Lung (tissue), 12 donors: ENCODE measurements around the gene HECA. TPM values are rescaled to one million over a fixed set of nuclear protein-coding genes. Genes with fewer than 3 reads are reported as not detected.

Experiments used
- ATAC-seq: fragments of 200-7000 bp; cut with Tn5 transposase; one replicate; pipeline ENCODE4 v1.9.1; 2020; ENCODE audit warnings: moderate number of reproducible peaks; ENCODE audit not compliant: insufficient read depth, low FRiP score
- DNase-seq, 3 donors: peaks; one replicate each; pipeline ENCODE4 v3.0.0-alpha.2; 2013 to 2017
- H3K27ac ChIP-seq, 2 donors: one replicate each; pipeline ENCODE4 v1.5.1; 2013; ENCODE audit warnings: mild to moderate bottlenecking in 2 of 2, moderate library complexity in 2 of 2, control low read depth in 1 of 2, inconsistent platforms in 1 of 2, low read depth in 1 of 2, low read length in 1 of 2
- H3K27me3 ChIP-seq, 3 donors: one replicate each; pipeline ENCODE4 v1.5.1; 2013; ENCODE audit warnings: low read length in 2 of 3; ENCODE audit not compliant: control insufficient read depth in 3 of 3, insufficient read depth in 3 of 3
- H3K36me3 ChIP-seq, 4 donors: one replicate each; pipeline ENCODE4 v1.5.1; 2013; ENCODE audit warnings: low read length in 4 of 4, mild to moderate bottlenecking in 1 of 4, moderate library complexity in 1 of 4; ENCODE audit not compliant: control insufficient read depth in 4 of 4, insufficient read depth in 4 of 4
- H3K4me1 ChIP-seq, 5 donors: one replicate each; pipeline ENCODE4 v1.5.1; 2013; ENCODE audit warnings: low read length in 5 of 5, mild to moderate bottlenecking in 2 of 5, moderate library complexity in 1 of 5; ENCODE audit not compliant: control insufficient read depth in 5 of 5, insufficient read depth in 5 of 5
- H3K4me3 ChIP-seq: one replicate; pipeline ENCODE4 v1.5.1; 2013; ENCODE audit warnings: mild to moderate bottlenecking, control low read depth, moderate library complexity
- H3K9ac ChIP-seq, 2 donors: one replicate each; pipeline ENCODE4 v1.5.1; 2013; ENCODE audit warnings: low read length in 2 of 2, control low read depth in 1 of 2; ENCODE audit not compliant: insufficient read depth in 1 of 2
- H3K9me3 ChIP-seq, 4 donors: one replicate each; pipeline ENCODE4 v1.5.1; 2013; ENCODE audit warnings: low read length in 3 of 4, mild to moderate bottlenecking in 1 of 4, moderate library complexity in 1 of 4; ENCODE audit not compliant: control insufficient read depth in 4 of 4, insufficient read depth in 3 of 4
- WGBS, 2 donors: extraction: QIAGEN DNeasy Blood & Tissue Kit; methylation state at CpG; one replicate each; pipeline ENCODE4 v1.1.7; 2013; 5-methylcytosine and 5-hydroxymethylcytosine counted together
- polyA plus RNA-seq, 2 donors: library from polyadenylated mRNA; stranded (reverse); fragments of 200-250 nt; gene quantifications; one replicate each; pipeline ENCODE4 v1.2.1, GENCODE V29; 2013
- total RNA-seq, 2 donors: library from RNA; depleted of rRNA in 1 of 2; stranded (reverse); fragments of >200 nt in 1 of 2; gene quantifications; one replicate each; pipeline ENCODE4 v1.2.1, GENCODE V29; 2014 to 2021
- TF ChIP-seq, protein P1 (sequence below): IDR thresholded peaks from 2 replicates; pipeline ENCODE4 v1.5.1; 2012; ENCODE audit warnings: mild to moderate bottlenecking; ENCODE audit errors: control extremely low read depth, extremely low read depth
- donor health status: control.
- donor health status: control.
- donor health status: Bipolar disorder and iron deficiency.
- donor health status: healthy.
- donor health status: DM: yes; HTN: yes; CAD: no.

The HECA gene
- total and polyA plus RNA-seq, 4 donors, result 12.1 to 37.6 (median 21.8) TPM

DNA sequence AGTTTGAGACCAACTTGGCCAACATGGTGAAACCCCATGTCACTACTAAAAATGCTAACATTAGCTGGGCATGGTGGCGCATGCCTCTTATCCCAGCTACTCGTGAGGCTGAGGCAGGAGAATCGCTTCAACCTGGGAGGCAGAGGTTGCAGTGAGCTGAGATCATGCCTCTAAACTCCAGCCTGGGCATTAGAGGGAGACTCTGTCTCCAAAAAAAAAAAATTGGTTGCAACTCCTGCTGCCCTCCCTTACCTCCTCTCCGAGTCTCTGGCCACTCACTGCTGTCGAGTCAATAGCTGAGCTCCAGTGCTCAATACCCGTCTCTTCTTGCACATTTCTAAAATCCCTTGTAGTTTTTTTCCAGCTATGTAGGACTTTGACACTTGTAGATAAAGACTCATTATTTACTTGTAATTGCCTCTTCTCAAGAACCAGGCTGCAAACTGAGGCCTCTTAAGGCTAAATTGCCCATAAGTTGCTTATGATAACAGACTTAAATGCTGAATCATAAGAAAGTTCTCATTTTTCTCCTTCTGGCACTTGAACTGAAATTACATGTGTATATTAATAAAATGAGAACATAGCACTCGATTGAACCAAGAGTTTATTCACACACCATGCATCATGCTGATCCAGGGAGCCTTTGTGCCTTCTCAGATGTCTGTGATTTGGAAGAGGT, 13.8 kb downstream of the HECA start:
- DNase-seq (peak in 2 of 3 donors; percentile 62 to 75), ATAC-seq (no peak)
- Histone ChIP-seq H3K4me1 (peaks cover 9 to 56% (median 20%) of the 10 kb centered on the region in 5 donors), H3K27me3 (no peaks in the 10 kb centered on the region), H3K9ac (no peak overlapping the region), H3K27ac (no peak overlapping the region), H3K4me3 (no peak overlapping the region), H3K9me3 (no peaks in the 10 kb centered on the region), H3K36me3 (no peaks in the 10 kb centered on the region)
- TF ChIP-seq, protein P1, sequence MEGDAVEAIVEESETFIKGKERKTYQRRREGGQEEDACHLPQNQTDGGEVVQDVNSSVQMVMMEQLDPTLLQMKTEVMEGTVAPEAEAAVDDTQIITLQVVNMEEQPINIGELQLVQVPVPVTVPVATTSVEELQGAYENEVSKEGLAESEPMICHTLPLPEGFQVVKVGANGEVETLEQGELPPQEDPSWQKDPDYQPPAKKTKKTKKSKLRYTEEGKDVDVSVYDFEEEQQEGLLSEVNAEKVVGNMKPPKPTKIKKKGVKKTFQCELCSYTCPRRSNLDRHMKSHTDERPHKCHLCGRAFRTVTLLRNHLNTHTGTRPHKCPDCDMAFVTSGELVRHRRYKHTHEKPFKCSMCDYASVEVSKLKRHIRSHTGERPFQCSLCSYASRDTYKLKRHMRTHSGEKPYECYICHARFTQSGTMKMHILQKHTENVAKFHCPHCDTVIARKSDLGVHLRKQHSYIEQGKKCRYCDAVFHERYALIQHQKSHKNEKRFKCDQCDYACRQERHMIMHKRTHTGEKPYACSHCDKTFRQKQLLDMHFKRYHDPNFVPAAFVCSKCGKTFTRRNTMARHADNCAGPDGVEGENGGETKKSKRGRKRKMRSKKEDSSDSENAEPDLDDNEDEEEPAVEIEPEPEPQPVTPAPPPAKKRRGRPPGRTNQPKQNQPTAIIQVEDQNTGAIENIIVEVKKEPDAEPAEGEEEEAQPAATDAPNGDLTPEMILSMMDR, result no peak
- 70 to 76% methylated on average over 7 of the region's 7 CpGs for WGBS, 2 donors

DNA sequence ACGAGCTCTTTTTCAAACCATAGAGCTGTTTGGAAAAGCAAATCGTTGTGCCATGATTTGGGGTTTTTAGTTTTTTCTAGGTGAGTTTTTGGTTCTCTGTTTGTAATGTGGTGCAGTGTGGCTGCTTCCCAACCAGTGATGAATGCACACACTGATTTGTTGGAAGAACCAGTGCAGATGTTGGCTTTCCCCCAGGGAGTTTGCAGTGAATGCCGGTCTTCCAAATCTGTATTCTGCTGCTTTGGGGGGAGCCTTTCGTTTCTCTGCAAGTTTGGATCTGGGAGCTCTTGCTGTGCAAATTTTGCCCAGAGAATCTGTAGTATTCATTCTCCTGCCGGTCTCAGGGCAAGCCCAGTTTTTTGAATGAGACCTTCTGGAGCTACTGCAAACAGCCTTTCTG, 14.5 kb downstream of the HECA start:
- 73 to 88% methylated on average over 5 of the region's 5 CpGs for WGBS, 2 donors
- Histone ChIP-seq H3K4me1 (peaks cover 9 to 58% (median 20%) of the 10 kb centered on the region in 5 donors), H3K9ac (no peak overlapping the region), H3K4me3 (no peak overlapping the region), H3K27me3 (no peaks in the 10 kb centered on the region), H3K9me3 (no peaks in the 10 kb centered on the region), H3K36me3 (no peaks in the 10 kb centered on the region), H3K27ac (peak overlapping the region in 1 of 2 donors; percentile 9)
- ATAC-seq (no peak), DNase-seq (peak; percentile 52 to 90 (median 77))
- TF ChIP-seq, protein P1, result no peak

DNA sequence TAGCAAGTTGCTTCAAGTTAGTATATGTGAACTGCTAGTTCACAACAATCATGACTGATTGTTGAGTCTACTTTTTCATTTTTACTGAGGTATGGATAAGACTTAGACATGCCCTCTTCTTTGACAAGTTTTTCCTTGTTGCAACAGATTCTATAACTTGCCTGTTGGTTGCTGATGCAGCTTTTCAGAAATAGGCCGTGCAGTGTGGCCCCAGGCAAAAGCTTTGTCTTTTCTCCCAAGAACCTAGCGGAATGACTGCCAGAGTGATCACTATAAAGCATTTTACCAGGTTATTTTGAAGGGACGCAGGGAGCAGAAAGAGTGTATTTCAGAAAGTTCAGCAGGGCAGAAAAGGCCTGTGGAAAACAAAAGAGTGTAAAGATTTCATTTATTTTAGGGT, 16.0 kb downstream of the HECA start:
- no peak for DNase-seq
- Histone ChIP-seq H3K36me3 (no peaks in the 10 kb centered on the region), H3K27ac (no peak overlapping the region), H3K4me1 (peaks cover 9 to 58% (median 20%) of the 10 kb centered on the region in 5 donors), H3K9ac (no peak overlapping the region), H3K9me3 (no peaks in the 10 kb centered on the region), H3K4me3 (no peak overlapping the region), H3K27me3 (no peaks in the 10 kb centered on the region)
- 90 to 92% methylated on average over 3 of the region's 3 CpGs for WGBS, 2 donors
- ATAC-seq, result no peak
- TF ChIP-seq, protein P1, result no peak
